Left ventricle myocardium inferior (tissue), 1 donor: ENCODE results near the gene ST6GALNAC3. TPM values are rescaled to one million over a fixed set of nuclear protein-coding genes. Genes with fewer than 3 reads are reported as not detected.

Source experiments
- DNase-seq: peaks from one replicate; pipeline ENCODE4 v3.0.0-alpha.2; 2020
- H3K27ac ChIP-seq: fragments of 200-600 bp; replicated peaks from 2 replicates; pipeline ENCODE4 v1.8.0; 2021
- H3K27me3 ChIP-seq: fragments of 200-600 bp; 2 replicates; pipeline ENCODE4 v1.8.0; 2021; ENCODE audit warnings: low read depth
- H3K36me3 ChIP-seq: fragments of 200-600 bp; 2 replicates; pipeline ENCODE4 v1.8.0; 2021
- H3K4me1 ChIP-seq: fragments of 200-600 bp; 2 replicates; pipeline ENCODE4 v1.8.0; 2021
- H3K4me3 ChIP-seq: fragments of 200-600 bp; 2 replicates; pipeline ENCODE4 v1.8.0; 2021; ENCODE audit warnings: mild to moderate bottlenecking, moderate library complexity
- H3K9me3 ChIP-seq: fragments of 200-600 bp; replicated peaks from 2 replicates; pipeline ENCODE4 v1.8.0; 2021
- intact Hi-C: fragments of 100-400 bp; cut with micrococcal nuclease; formaldehyde crosslinking; loops from one replicate; pipeline ENCODE4 v1.11.0; 2022
- total RNA-seq: library from RNA; stranded (reverse); fragmentation: NEBNext Ultra II Directional; extraction: Animal tissue kit (Norgen Biotek cat#: 25700); gene quantifications from one replicate; pipeline ENCODE4 v1.2.1, GENCODE V29; 2021
- TF ChIP-seq, protein P1 (sequence below): fragments of 200-600 bp; IDR thresholded peaks from 2 replicates; pipeline ENCODE4 v1.8.0; 2021; ENCODE audit warnings: antibody characterized with exemption, mild to moderate bottlenecking, borderline replicate concordance
- donor health status: DM: no; HTN: yes; CAD: no; lungs with severe emphysema.

Gene ST6GALNAC3
- total RNA-seq, 1 donor from 2014 or later, result 4.5 TPM

DNA sequence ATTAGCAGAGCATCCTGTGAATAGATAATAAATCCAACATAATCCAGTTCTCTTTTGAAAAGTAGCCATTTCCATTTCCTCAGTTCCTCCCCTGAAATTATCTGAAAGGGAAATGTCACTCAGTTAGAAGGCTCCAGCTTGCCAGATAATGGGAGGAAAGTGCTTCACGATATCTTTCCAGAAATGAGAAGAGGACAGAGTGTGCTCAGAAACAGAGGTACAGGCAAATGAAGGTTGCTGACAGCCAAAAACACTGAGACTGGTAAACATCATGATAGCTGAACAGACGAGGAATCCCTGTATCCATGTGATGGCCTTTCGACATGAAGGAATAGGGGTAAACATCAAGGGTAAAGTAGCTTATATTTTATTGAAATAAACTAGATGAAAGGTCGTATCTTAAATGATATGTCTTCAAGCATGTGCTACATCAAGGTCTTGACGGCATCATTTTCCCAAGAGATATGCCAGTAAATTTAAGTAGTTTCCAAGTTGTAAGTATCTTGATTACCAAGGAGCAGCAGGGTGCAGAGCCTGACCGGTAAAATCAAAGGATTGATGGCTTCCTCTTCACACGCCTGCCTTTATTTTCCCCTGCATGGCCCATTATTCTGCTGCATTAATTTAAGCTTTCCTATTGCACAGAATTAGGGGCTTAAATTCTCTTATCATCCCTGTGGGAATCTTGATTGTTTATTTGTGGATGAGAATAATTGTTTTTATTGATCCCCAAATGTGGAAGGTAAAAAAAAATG lies 548.4 kb downstream of the ST6GALNAC3 start:
- no peak overlapping the region for H3K4me3 ChIP-seq
- intact Hi-C loops, result no loop called here

DNA sequence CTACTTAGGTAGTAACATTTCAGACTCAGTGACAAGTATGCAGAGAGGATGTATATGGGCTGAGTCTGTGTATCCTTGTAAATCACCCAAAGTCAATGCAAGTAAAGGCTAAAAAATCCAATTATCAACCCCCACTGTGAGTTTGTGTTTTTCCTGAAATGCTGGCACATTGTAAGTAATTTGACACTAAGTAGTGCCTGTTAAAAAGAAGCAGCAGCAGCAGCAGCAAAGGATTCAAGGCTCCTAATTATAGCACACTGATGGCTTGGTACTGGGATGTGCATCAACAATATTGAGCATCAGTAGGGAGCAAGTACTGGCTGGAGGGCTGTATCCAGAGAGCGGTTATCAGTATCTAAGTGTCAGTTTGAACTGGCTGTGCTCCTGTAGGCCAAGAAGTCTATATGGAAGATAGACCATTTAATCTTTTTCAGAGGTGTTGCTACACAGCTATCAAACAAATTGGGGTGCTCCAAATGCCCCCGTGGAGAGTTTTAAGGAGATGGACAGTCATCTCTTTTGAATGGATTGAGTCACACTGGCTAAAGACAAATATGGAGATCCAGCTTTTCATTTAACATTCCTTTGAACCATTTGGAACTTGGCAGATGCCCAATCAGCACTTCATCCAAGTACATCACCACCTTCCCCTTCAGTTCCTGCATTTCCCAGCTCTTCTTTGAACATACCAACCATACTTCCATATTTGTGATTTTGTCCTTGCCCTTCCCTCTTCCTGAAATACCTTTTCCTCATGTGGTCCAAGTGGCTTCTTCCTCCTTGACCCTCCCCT lies 551.5 kb downstream of the ST6GALNAC3 start:
- Histone ChIP-seq H3K9me3 (no peaks in the 10 kb centered on the region), H3K36me3 (no peaks in the 10 kb centered on the region), H3K4me3 (no peak overlapping the region), H3K27me3 (no peaks in the 10 kb centered on the region), H3K27ac (no peak overlapping the region), H3K4me1 (no peaks in the 10 kb centered on the region)
- TF ChIP-seq, protein P1, sequence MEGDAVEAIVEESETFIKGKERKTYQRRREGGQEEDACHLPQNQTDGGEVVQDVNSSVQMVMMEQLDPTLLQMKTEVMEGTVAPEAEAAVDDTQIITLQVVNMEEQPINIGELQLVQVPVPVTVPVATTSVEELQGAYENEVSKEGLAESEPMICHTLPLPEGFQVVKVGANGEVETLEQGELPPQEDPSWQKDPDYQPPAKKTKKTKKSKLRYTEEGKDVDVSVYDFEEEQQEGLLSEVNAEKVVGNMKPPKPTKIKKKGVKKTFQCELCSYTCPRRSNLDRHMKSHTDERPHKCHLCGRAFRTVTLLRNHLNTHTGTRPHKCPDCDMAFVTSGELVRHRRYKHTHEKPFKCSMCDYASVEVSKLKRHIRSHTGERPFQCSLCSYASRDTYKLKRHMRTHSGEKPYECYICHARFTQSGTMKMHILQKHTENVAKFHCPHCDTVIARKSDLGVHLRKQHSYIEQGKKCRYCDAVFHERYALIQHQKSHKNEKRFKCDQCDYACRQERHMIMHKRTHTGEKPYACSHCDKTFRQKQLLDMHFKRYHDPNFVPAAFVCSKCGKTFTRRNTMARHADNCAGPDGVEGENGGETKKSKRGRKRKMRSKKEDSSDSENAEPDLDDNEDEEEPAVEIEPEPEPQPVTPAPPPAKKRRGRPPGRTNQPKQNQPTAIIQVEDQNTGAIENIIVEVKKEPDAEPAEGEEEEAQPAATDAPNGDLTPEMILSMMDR, result no peak
- intact Hi-C loops, result no loop called here
- no peak for DNase-seq

More for the DNA sequence above, 548.4 kb downstream of the ST6GALNAC3 start:
- TF ChIP-seq, protein P1, result no peak
- Histone ChIP-seq H3K9me3 (no peaks in the 10 kb centered on the region), H3K4me1 (no peaks in the 10 kb centered on the region), H3K27ac (no peak overlapping the region), H3K27me3 (no peaks in the 10 kb centered on the region), H3K36me3 (no peaks in the 10 kb centered on the region)
- no peak for DNase-seq

DNA sequence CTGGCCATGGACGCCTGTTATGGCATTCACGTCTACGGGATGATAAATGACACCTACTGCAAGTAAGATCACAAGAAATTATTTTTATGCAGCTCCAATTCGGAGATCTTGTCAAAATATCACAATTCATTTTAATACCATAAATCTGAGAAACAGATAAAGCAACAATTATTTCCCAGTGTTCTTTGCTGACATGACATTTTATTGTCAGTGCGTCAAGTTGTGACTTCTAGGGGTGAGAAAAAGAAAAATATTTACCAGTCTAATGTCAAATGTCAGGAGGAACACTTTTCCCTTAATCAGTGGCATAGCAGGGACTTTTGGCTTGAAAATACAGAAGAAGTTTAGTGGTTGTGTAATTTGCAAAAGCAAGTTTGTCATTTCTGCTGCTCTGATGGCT lies 553.0 kb downstream of the ST6GALNAC3 start:
- H3K27me3 ChIP-seq, result no peaks in the 10 kb centered on the region
- TF ChIP-seq, protein P1, result no peak
- H3K9me3 ChIP-seq, result no peaks in the 10 kb centered on the region
- intact Hi-C loops, result no loop called here
- H3K36me3 ChIP-seq, result no peaks in the 10 kb centered on the region
- no peak overlapping the region for H3K27ac ChIP-seq
- DNase-seq, result no peak
- H3K4me3 ChIP-seq, result no peak overlapping the region
- no peaks in the 10 kb centered on the region for H3K4me1 ChIP-seq

DNA sequence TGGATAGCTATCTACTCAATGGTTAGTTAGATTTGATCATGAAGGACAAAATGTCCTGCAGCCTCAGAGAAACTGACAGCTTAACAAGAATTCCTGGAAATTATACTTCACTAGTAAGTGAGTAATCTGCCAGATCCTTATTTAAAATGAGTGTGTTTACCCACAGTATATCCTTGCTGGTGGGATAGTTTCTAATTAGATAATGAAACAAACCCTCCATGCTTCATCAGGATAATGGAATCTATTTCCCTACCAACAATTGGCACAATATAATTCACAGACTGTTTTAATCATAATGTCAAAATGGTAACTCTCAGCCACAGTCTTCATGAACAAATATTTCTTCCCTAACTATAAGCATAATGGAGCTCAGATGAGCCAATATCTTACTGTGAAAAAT lies 553.4 kb downstream of the ST6GALNAC3 start:
- Histone ChIP-seq H3K4me1 (no peaks in the 10 kb centered on the region), H3K27me3 (no peaks in the 10 kb centered on the region), H3K4me3 (no peak overlapping the region), H3K27ac (no peak overlapping the region), H3K9me3 (no peaks in the 10 kb centered on the region), H3K36me3 (no peaks in the 10 kb centered on the region)
- DNase-seq, result no peak
- intact Hi-C loops, result no loop called here
- TF ChIP-seq, protein P1, result no peak

DNA sequence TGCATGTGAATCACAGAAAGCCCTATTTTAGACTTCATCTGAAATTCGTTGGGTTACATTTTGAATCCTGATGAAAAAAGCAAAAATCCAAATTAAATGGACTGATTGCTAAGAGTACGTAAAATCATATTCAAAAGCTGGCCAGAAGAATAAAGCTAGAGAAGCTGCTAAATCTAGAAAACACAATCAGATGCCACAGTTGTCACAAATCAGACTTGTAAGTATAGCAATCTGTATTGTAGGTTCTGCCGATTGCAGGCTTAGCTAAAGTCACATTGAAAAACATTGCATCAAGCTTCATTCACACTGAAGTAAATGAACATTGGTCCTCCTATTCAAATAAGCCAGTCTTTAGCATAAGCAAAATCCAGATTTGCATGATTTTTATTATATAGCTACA lies 557.6 kb downstream of the ST6GALNAC3 start:
- Histone ChIP-seq H3K27me3 (no peaks in the 10 kb centered on the region), H3K9me3 (no peaks in the 10 kb centered on the region), H3K36me3 (no peaks in the 10 kb centered on the region), H3K27ac (no peak overlapping the region), H3K4me3 (no peak overlapping the region), H3K4me1 (no peaks in the 10 kb centered on the region)
- TF ChIP-seq, protein P1, result no peak
- DNase-seq, result no peak
- intact Hi-C loops, result no loop called here
